HG03025 (cell line): Measurements from ENCODE around the gene MLF2.
"Not testable (repeated sequence)": the region's sequence is repeated elsewhere in the genome, so short reads cannot be mapped to it uniquely, and the experiment has no call there.

Experiments used
- ATAC-seq: cut with Tn5 transposase; IDR thresholded peaks from one replicate; pipeline ENCODE4 v1.9.1; 2021; ENCODE audit warnings: mild to moderate bottlenecking, moderate library complexity; ENCODE audit not compliant: unreplicated experiment, low FRiP score

Gene MLF2

GRCh38 chr12:6766651-6767349 lies 13.9 kb upstream of the MLF2 start:
- ATAC-seq, result peak; percentile 32

DNA sequence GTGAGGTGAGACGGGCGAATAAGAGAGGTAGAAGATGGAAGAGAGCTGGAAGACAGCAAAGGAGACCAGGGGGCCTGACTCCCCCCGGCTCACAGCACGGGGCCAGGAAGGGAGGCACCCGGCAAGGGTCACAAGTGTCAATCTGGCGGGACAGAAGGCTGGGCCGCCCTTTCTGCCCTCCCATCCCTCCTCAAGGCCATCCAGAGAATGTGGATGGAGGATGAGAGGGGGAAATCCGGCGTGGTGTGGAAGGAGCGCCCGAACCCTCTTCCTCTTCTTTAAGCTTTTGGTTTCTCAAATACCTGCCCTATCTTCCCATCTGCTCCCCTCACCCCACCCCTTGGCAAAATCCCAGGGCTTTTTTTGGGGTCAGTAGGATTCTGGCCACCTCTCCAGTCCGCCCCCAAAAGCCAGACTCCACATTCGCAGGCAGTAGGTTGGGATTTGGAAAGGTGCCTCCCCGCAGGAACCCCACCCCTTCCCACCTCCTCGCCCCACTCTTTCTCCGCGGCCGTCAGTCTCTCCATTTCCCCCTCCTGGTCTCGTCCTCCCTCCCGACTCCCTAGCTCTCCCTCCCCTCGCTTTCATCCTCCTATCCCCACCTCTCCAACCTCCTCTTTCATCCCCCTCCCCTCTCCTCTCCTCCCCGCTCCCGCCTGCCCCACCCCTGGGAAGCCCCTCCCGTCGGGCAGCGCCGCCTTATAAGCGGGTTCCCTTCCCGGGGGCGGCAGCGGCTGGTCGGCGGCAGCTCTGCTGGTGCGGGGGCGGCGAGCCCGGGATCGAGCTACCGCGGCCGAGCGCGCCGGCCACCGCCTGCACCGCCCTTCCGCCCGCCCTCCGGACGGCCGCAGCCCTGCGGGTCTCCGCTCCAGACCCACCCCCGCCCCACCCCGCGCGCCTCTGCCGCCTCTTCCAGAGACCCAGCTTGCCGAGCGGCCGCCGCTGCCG lies 13.0 kb upstream of the MLF2 start, which contains the start of gene PTMS:
Gene PTMS (plus strand): TSS at position 730 of the 948 bp plus-strand sequence. CDS start 343 bp downstream, outside the sequence.
- peak; percentile 25 for ATAC-seq

DNA sequence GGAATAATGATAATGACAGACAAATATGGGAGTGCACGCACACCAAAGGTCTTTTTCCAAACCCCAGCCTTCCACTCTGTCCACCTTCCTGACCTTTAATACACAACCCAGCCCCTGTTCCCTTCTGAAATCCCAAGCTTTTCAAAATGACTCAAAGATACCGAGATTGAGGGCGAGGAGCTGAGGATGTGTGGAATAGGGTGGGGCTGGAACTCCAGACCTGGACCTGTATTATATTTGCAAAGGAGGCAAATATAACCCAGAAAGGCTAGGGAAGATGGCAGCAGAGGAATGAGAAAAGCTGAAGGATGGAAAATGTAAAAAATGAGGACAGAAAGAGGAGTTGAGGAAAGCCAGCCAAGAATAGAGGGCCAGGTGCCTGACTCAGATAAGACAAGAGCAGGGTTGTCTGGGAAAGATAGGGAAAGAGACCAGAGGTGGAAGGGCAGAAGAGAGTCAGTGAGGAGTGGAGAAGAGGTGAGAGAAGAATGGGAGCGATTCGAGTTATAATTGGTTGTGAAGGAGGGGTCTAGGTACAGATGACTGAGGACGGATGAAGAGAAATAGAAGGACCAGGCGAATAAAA lies 12.2 kb upstream of the MLF2 start:
- ATAC-seq, result no peak

DNA sequence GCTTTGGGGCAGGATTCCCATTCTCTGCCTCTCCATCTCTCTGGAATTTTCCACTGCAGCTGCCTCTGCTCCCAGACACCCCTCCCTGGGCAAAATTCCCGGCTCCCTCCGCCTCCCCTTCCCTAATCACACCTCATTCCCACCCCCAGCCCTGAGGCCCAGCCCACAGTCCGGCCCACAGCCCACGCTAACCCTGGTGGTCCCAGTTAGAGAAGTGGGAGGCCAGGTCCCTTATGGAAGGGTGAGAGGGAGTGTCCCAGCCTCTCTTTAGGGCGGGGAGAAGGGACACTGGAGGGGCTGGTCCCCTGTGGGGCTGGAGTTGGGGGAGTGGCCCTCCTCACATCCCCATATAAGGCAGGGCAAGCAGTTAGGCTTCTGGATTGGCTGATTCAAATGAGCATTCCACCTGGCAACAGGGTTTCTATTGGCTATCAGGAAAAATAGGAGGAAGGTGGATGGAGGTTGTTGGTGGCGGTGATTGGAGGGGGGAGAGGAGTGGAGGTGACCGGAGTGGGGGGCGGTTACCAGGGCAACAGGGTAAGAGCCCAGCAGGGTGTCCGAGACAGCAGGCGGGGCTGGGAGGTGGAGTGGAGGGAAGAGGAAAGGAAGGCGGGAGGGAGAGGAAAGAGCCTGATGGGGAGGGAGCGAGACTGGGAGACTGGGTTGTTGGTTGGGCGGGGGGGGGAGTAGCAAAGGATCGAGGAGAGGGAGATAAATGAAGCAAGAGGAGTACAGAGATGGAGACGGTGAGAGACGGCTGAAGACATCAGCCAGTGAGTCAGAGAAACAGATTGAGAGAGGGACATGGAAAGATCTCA lies 11.3 kb upstream of the MLF2 start:
- peak; percentile 69 for ATAC-seq

DNA sequence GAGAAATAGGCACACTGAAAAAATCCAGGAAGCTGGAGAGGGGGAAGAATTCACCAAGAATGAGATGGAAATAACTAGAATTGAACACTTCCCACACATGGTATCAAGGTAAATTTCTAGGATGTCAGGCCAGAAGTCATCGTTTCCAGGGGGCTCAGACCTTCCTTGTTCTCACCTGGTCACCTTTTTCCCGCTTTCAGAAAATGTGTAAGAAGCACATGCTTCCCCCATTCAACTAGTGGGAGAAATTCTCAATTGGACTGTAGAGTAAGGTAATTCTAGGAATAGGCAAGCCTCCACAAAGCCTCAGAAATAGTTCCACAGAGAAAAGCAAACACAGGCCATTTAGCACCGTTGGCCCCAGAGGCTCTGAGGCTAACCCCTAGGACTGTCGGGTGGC lies 10.4 kb upstream of the MLF2 start:
- no peak for ATAC-seq

DNA sequence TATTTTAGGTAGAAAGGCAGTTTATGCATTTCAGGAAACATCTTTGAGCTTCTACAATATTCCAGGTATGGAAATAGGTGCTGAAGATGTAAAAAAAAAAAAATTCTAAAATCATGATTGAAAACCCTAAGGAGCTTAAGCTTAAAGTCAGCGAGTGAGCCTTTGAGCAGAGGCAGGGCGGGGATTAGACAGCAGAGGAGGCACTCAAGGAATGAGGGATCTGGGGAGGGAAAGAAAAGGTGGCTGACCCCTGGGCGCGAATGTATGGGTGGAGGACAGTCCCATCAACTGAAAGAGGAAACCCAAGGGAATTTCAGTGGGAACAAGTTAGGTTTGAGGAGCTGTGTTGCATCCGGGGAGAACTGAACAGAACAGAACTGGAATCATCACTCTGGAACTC lies 6.8 kb upstream of the MLF2 start:
- no peak for ATAC-seq

- no peak for ATAC-seq
Observed at GRCh38 chr12:6758506-6759095, 5.7 kb upstream of the MLF2 start.

DNA sequence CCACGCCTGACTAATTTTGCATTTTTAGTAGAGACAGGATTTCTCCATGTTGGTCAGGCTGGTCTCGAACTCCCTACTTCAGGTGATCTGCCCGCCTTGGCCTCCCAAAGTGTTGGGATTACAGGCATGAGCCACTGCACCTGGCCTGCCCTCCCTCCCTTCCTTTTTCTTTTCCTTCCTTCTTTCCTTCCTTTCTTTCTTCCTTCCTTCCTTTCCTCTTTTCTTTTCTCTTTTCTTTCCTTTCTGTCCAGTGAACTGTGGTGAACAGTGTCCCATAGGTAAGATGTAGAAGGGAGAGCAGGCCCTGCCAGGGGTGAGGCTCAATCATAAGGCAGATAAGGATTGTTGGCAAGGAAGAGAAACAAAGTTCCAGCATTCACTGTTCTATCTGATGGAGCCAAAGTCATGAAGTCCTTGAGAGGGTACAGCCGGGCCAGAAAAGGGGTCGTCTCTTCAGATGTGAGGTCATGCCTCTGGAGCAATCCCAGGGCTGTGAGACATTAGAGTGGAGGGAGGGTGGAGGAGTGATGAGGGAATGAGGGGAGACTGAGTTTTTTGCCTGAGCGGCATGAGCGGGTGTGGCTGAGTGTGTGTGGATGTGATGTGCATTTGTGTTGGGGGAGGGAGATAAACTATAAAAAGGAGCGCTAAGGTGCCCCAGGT lies 4.2 kb upstream of the MLF2 start:
- no peak for ATAC-seq

GRCh38 chr12:6754411-6754810 lies 1.5 kb upstream of the MLF2 start:
- ATAC-seq, result no peak

- ATAC-seq, result no peak
Observed at GRCh38 chr12:6753772-6754356, 923 bp upstream of the MLF2 start.

DNA sequence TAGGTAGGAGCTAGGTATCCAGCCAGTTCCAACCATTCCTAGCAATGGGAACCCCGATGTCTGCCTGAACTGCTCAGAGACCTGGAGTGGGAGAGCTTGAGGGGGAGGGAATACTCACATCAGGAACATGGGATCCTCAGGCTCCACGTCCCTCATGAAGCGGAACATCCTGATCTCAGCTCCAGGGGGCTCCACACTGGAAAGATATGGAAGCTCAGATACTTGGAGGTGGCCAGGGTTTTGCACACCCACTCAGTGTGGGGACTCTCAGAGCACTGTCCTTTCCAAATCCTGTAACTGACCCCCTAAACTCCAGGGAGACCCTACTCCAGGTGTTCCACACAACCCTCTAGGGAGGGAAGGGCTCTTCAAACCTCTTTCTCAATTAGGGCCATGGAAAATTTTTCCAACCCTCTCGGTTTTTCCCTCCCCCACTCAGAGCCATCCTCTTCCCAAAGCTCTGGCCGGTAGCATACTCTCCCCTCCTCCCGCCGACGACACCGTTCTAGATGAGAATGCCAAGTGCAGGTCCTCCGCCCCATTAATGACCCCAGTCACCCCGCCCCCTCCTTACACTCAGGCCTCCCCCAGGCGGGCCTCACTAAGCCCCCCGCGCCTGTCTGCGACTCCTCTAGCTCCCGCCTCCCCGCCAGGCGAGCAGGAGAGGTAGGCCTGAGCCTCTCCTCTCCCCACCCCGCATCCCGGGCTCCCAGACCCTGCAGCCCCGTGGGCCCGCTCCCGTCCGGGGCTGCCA lies 597 bp downstream of the MLF2 start:
- ATAC-seq, result no peak

GRCh38 chr12:6751767-6752166 lies 1.2 kb downstream of the MLF2 start:
- no peak for ATAC-seq

DNA sequence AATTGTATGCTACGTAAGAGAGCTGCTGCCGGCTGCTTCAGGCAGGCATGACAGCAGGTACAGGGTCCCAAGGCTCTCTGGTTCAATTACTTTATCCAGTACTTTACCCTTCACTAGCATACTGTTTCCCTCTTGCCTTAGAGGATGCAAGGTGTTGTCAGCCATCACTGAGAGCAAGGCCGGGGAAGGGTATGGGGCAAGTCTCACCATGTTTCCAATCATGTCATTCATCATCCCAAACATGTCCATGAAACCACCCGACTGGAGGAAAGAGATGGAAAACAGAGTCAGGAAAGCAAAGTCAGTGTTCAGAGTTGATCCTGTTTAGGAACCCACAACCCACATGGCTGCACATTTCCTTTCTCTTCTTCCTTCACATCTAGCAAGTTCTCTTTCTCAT lies 2.4 kb downstream of the MLF2 start:
- ATAC-seq, result no peak

- ATAC-seq, result no peak
Observed at GRCh38 chr12:6748761-6749160, 4.2 kb downstream of the MLF2 start.

GRCh38 chr12:6747216-6747615 lies 5.7 kb downstream of the MLF2 start:
- no peak for ATAC-seq

DNA sequence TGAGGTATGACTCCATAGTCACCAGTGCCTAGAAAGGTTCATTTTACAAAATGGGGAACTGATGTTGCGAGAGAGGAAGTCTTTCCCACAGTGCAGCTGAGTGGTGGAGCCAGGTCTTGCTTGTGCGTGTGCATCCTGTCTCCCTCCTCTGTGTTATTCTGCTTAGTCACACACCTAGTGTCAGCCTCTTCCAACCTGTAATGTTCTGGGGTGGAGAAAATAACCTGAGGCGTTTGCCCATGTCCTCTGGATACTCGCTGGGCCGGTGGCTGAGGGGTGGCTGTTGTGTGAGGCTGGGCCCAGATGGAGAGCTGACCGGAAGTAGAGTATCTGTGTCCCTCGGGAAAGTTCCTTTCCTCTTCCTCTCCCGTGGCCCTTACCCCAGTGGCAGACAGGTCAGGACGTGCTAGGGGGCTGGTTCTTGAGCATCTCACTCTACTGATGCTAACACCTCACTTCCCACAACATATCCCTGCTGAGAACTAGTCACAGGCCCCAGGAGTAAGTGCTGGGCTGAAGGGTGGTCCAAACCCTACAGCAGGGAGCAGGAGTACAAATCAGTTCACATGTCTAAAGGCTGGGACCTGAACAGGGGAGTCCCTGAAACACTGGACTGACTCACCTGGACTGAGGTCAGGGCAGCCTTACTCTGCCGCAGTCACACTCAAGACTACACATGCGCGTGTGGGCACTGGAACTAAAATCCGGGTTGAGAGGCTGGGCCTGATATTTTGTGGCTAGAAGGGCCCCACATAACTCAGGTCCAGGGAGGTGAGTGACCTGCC lies 7.0 kb downstream of the MLF2 start:
- ATAC-seq, result no peak

DNA sequence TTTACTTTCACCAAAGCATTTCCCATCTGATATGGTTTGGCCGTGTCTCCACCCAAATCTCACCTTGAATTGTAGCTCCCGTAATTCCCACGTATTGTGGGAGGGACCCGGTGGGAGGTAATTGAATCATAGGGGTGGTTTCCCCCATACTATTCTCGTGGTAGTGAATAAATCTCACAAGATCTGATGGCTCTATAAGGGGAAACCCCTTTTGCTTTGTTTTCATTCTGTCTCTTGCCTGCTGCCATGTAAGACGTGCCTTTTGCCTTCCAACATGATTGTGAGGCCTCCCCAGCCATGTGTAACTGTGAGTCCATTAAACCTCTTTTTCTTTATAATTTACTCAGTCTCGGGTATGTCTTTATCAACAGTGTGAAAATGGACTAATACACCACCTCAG lies 9.6 kb downstream of the MLF2 start:
- not testable (repeated sequence) for ATAC-seq

GRCh38 chr12:6742834-6743233 lies 10.1 kb downstream of the MLF2 start:
- no peak for ATAC-seq
